ENCODE measurements around the gene PARD3. TPM values are rescaled to one million over a fixed set of nuclear protein-coding genes. Genes with fewer than 3 reads are reported as not detected.

The PARD3 gene
- total and polyA plus RNA-seq, 10 of the 15 experiments (the other 5 are each of a cell fraction or from before 2014, with no cell fraction given), result 2.6 to 43.1 (median 13.9) TPM

- ATAC-seq, result no peak
- no TSS peak for BruUV-seq (replicated peaks)
These were observed 627.9 kb downstream of the PARD3 start for GRCh38 chr10:34187201-34187600.

More at GRCh38 chr10:34187201-34187600, 627.9 kb downstream of the PARD3 start:
- TF ChIP-seq, protein P1, sequence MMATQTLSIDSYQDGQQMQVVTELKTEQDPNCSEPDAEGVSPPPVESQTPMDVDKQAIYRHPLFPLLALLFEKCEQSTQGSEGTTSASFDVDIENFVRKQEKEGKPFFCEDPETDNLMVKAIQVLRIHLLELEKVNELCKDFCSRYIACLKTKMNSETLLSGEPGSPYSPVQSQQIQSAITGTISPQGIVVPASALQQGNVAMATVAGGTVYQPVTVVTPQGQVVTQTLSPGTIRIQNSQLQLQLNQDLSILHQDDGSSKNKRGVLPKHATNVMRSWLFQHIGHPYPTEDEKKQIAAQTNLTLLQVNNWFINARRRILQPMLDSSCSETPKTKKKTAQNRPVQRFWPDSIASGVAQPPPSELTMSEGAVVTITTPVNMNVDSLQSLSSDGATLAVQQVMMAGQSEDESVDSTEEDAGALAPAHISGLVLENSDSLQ (IDR thresholded peaks at IDR 0.05), result no peak
- TF ChIP-seq JUNB (IDR thresholded peaks at IDR 0.05), result no peak
- no peak for TF ChIP-seq TARDBP (IDR thresholded peaks at IDR 0.05; ENCODE audit: borderline replicate concordance)
- no peak for TF ChIP-seq NR2F1 (conservative IDR thresholded peaks at IDR 0.05)
- TF ChIP-seq ZZZ3 (IDR thresholded peaks at IDR 0.05; ENCODE audit: control insufficient read depth, insufficient read length, low read depth), result no peak
- TF ChIP-seq MTA3 (IDR thresholded peaks at IDR 0.05; ENCODE audit: borderline replicate concordance, low read length), result no peak
- TF ChIP-seq TCF12 (IDR thresholded peaks at IDR 0.05; ENCODE audit: low read depth, low read length), result no peak
- no peak for TF ChIP-seq IKZF1 (conservative IDR thresholded peaks at IDR 0.05)
- TF ChIP-seq ZBTB40 (IDR thresholded peaks at IDR 0.05; ENCODE audit: borderline replicate concordance), result no peak
- no peak for TF ChIP-seq SMARCA5 (IDR thresholded peaks at IDR 0.05)
- TF ChIP-seq TCF3 (IDR thresholded peaks at IDR 0.05; ENCODE audit: borderline replicate concordance, insufficient read depth, low read depth, low read length), result no peak
- no peak for TF ChIP-seq POLR2A (IDR thresholded peaks at IDR 0.05; ENCODE audit: low read depth, low read length)
- DNase-seq (ENCODE audit: low read depth, low spot score), result no peak
- intact Hi-C loops (cut with micrococcal nuclease; ENCODE audit: unreplicated experiment) (no loop called here), in situ Hi-C loops (cut with MboI) (no loop called here)
- H3K4me3 ChIP-seq, result no peak overlapping the region
- H3K4me2 ChIP-seq (ENCODE audit: control insufficient read depth, insufficient read depth), result no peak overlapping the region
- no peak overlapping the region for H3K27ac ChIP-seq (ENCODE audit: control insufficient read depth, insufficient read depth)
- no peaks in the 10 kb centered on the region for H3K79me2 ChIP-seq (ENCODE audit: control insufficient read depth, insufficient read depth, low read length)
- no peaks in the 10 kb centered on the region for H4K20me1 ChIP-seq (ENCODE audit: control insufficient read depth, insufficient read depth)
- WGBS (ENCODE audit: insufficient coverage, insufficient replicate concordance, low lambda C conversion rate, missing lambda C conversion rate), result 0% methylated on average over 1 of the region's 1 CpG
- ChIA-PET SMC1A (ENCODE audit: uncharacterized antibody, unreplicated experiment) (interaction anchor here (0.9 to 3.6 kb wide), 2 partner anchors 9 to 36 kb away, joined by 3 to 12 read pairs; no protein-coding TSS in a partner anchor), RAD21 (ENCODE audit: unreplicated experiment) (interaction anchor here (1.4 kb wide), 1 partner anchor 13 kb away, joined by 4 read pairs; no protein-coding TSS in a partner anchor), CTCF (interaction anchor here (1.1 kb wide), 1 partner anchor 19 kb away, joined by 3 read pairs; no protein-coding TSS in a partner anchor), POLR2A (no interaction called here)
- no peak overlapping the region for H3K9ac ChIP-seq (ENCODE audit: control insufficient read depth, insufficient read depth, low read length)
- no peaks in the 10 kb centered on the region for H3K9me3 ChIP-seq (replicated peaks; ENCODE audit: control insufficient read depth, insufficient read depth, low read length)
- H3K36me3 ChIP-seq (ENCODE audit: control insufficient read depth in 2 of 2, insufficient read depth in 2 of 2, low read length in 1 of 2), result no peaks in the 10 kb centered on the region
- no peak for FAIRE-seq
- no peaks in the 10 kb centered on the region for H3K27me3 ChIP-seq (replicated peaks in 1 of 2; ENCODE audit: control insufficient read depth in 2 of 2, insufficient read depth in 2 of 2, low read length in 1 of 2)
- H3K4me1 ChIP-seq (ENCODE audit: control insufficient read depth, insufficient read depth, low read length), result no peaks in the 10 kb centered on the region
- H2AFZ ChIP-seq (ENCODE audit: control insufficient read depth, low read depth, low read length), result no peak overlapping the region

Data from GM12878 (cell line).